ENCODE measurements around the gene TPPP2. TPM values are rescaled to one million over a fixed set of nuclear protein-coding genes. Genes with fewer than 3 reads are reported as not detected.
A peak's percentile ranks its signal among the peaks of the same experiment; 100 is the strongest.
"Not testable (repeated sequence)": the region's sequence is repeated elsewhere in the genome, so short reads cannot be mapped to it uniquely, and the experiment has no call there.

TPPP2 gene
- total RNA-seq, 4 donors from 2014 or later, result not detected

DNA sequence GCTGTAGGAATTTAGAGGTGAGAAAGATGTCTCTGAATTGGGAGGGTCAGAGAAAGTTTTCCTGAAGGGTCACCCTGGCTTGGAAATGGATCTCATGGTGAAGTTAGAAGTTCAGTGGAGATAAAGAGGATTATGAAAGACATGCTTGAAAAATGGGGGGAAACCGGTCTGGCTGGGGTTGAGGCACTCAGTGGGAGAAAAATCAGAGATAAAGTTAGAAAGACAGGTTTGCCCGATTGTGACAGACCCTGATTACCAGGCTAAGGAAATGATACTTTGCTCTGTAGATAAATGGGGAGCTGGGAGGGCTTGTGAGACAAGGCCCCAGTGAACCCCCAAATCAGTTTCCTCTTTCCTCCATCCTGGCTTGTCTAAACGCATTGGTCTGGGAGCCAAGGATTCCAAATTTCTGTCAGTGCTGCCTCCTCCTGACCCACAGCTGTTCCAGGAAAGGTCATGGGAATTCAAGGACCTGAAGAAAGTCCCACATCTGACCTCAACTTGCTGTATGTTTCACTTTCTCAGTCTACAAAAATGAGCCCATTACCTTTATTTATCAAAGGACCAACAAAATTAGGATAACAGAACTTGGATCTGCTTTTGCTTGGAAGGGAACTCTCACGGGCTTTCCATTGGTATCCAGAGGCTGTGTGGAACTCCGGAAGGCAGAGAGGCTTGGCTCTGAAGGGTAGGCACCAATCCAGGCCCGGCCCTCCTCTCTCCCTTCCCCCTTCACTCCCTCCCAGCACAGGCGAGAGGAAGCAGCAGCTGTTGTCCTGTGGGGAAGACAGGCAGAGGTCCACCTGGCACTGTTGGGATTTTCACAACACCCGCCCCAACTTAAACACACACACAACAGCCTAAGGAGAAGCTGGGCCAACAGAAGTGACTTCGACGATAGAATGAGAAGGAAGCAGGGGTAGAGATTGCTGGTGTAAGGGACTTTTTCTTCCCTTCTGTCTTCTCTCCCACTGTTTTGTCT lies 8.7 kb downstream of the TPPP2 start:
- no peak for DNase-seq (ENCODE audit: low spot score)
- TF ChIP-seq, protein P1, sequence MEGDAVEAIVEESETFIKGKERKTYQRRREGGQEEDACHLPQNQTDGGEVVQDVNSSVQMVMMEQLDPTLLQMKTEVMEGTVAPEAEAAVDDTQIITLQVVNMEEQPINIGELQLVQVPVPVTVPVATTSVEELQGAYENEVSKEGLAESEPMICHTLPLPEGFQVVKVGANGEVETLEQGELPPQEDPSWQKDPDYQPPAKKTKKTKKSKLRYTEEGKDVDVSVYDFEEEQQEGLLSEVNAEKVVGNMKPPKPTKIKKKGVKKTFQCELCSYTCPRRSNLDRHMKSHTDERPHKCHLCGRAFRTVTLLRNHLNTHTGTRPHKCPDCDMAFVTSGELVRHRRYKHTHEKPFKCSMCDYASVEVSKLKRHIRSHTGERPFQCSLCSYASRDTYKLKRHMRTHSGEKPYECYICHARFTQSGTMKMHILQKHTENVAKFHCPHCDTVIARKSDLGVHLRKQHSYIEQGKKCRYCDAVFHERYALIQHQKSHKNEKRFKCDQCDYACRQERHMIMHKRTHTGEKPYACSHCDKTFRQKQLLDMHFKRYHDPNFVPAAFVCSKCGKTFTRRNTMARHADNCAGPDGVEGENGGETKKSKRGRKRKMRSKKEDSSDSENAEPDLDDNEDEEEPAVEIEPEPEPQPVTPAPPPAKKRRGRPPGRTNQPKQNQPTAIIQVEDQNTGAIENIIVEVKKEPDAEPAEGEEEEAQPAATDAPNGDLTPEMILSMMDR (IDR thresholded peaks at IDR 0.05), result no peak
- peak; percentile 78 for ATAC-seq (ENCODE audit: low FRiP score)

- ATAC-seq (ENCODE audit: low FRiP score), result peak; percentile 11
- DNase-seq (ENCODE audit: low spot score), result no peak
- TF ChIP-seq, protein P1 (IDR thresholded peaks at IDR 0.05), result no peak
These were observed 9.8 kb downstream of the TPPP2 start for GRCh38 chr14:21039585-21040369.

GRCh38 chr14:21040370-21040925 lies 10.4 kb downstream of the TPPP2 start:
- TF ChIP-seq, protein P1 (IDR thresholded peaks at IDR 0.05), result no peak
- ATAC-seq (ENCODE audit: low FRiP score) (no peak), DNase-seq (ENCODE audit: low spot score) (no peak)

- not testable (repeated sequence) for ATAC-seq (ENCODE audit: low FRiP score); DNase-seq (ENCODE audit: low spot score)
These were observed 10.9 kb downstream of the TPPP2 start for GRCh38 chr14:21040941-21041340.

GRCh38 chr14:21041676-21042433 lies 11.8 kb downstream of the TPPP2 start, which contains the start of gene RNASE7:
RNASE7 (plus strand) TSS chr14:21042362; CDS start chr14:21042993, 631 bp downstream.
- DNase-seq (ENCODE audit: low spot score), result no peak
- ATAC-seq (ENCODE audit: low FRiP score), result no peak
- TF ChIP-seq, protein P1 (IDR thresholded peaks at IDR 0.05), result no peak

DNA sequence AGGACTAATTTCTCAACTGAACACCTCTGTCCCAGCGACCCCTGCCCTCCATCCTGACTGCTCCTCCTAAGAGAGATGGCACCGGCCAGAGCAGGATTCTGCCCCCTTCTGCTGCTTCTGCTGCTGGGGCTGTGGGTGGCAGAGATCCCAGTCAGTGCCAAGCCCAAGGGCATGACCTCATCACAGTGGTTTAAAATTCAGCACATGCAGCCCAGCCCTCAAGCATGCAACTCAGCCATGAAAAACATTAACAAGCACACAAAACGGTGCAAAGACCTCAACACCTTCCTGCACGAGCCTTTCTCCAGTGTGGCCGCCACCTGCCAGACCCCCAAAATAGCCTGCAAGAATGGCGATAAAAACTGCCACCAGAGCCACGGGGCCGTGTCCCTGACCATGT lies 12.9 kb downstream of the TPPP2 start:
- DNase-seq (ENCODE audit: low spot score), result no peak
- TF ChIP-seq, protein P1 (IDR thresholded peaks at IDR 0.05), result no peak
- ATAC-seq (ENCODE audit: low FRiP score), result no peak

Measured in omental fat pad (tissue), 4 donors.